Measurements from ENCODE around the gene TMEM255B. TPM values are rescaled to one million over a fixed set of nuclear protein-coding genes. Genes with fewer than 3 reads are reported as not detected.

TMEM255B gene
- total RNA-seq, 1 donor from 2014 or later, result 0.26 TPM

DNA sequence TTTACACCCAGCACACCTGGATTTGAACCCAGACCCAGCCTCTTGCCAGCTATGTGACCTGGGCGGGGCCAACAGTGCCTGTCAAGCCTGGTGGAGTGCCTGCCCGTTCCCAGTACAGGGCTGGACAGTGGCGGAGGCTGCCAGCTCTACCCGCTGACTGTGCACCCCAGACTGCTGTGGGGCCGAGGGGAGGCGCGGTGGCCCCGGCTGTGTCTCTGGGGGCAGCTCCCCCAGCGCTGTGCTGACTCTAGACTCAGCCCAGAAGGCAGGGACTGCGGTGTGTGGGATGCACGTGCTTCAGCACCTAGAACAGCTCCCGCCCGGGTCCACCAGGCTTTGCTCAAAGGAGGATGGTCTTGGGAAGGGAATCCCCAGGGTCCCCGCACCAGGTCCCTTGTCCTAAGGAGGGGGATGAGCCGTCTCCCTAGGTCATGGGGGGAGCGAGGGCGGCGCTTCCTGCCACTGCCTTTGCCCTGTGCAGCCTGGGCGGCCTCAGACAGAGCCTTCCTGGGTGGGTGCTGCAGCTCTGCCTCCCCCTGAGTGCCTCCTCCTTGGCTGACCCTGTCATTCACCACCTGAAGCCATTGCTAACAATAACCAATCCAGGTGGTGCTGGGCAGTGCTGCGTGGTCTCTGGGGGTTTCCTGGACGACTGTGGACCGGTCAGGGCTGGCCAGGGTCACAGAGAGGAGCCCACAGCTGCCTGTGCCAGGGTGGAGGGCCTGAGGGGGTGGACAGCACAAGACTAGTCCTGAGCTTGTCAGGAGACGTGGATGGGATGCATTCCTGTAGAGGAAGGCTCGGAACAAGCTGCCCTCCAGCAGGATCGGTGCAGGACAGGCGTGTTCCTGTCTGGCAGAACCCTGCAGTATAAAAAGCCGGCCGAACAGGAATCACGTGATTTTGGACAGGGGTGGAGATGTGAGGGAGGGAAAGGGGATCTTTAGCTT lies 18.6 kb downstream of the TMEM255B start:
- Histone ChIP-seq H3K36me3 (no peaks in the 10 kb centered on the region), H3K79me2 (ENCODE audit: low read depth) (no peaks in the 10 kb centered on the region), H3K4me2 (no peak overlapping the region), H3K9me3 (ENCODE audit: low read depth) (no peaks in the 10 kb centered on the region), H3F3A (ENCODE audit: low read depth) (no peaks in the 10 kb centered on the region), H3K4me3 (no peak overlapping the region), H3K27ac (no peak overlapping the region), H2AFZ (replicated peaks) (no peak overlapping the region), H4K20me1 (ENCODE audit: low read depth) (peaks cover 17% of the 10 kb centered on the region), H3K4me1 (no peaks in the 10 kb centered on the region), H3K27me3 (peaks cover 4% of the 10 kb centered on the region), H3K9ac (no peak overlapping the region)
- H3K9me3 Mint-ChIP-seq, result peaks cover 2% of the 10 kb centered on the region
- no peak overlapping the region for H3K27ac Mint-ChIP-seq
- TF ChIP-seq, protein P1, sequence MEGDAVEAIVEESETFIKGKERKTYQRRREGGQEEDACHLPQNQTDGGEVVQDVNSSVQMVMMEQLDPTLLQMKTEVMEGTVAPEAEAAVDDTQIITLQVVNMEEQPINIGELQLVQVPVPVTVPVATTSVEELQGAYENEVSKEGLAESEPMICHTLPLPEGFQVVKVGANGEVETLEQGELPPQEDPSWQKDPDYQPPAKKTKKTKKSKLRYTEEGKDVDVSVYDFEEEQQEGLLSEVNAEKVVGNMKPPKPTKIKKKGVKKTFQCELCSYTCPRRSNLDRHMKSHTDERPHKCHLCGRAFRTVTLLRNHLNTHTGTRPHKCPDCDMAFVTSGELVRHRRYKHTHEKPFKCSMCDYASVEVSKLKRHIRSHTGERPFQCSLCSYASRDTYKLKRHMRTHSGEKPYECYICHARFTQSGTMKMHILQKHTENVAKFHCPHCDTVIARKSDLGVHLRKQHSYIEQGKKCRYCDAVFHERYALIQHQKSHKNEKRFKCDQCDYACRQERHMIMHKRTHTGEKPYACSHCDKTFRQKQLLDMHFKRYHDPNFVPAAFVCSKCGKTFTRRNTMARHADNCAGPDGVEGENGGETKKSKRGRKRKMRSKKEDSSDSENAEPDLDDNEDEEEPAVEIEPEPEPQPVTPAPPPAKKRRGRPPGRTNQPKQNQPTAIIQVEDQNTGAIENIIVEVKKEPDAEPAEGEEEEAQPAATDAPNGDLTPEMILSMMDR (IDR thresholded peaks at IDR 0.05), result no peak
- TF ChIP-seq EZH2phosphoT487 (IDR thresholded peaks at IDR 0.05) (no peak), EZH2 (IDR thresholded peaks at IDR 0.05) (no peak)
- H3K36me3 Mint-ChIP-seq, result no peaks in the 10 kb centered on the region
- H3K4me1 Mint-ChIP-seq, result no peaks in the 10 kb centered on the region
- peaks cover 8% of the 10 kb centered on the region for H3K27me3 Mint-ChIP-seq (ENCODE audit: insufficient read depth, low read depth)
- peak; percentile 88 for DNase-seq (ENCODE audit: low spot score)
- H3K4me3 Mint-ChIP-seq, result peak overlapping the region; percentile 9

DNA sequence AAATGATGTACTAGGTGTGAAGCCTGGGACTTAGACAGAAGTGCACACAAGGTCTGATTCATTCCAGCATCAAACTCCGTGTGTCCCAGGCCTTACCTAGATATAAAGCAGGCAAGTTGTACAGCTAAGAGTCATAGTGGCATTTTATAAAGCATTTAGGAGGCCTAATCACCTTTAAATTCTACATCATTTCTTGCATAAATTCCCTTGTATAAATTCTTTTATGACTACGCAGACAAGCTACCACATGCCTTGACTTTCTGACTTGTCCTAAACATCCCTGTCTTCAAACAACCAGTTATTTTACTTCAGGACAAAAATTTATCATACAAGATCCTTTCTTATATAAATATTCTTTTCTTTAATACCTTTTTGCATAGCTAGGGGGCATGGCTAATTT lies 22.5 kb downstream of the TMEM255B start:
- Mint-ChIP-seq H3K27me3 (ENCODE audit: insufficient read depth, low read depth) (peaks cover 8% of the 10 kb centered on the region), H3K27ac (no peak overlapping the region), H3K4me3 (no peak overlapping the region), H3K4me1 (no peaks in the 10 kb centered on the region), H3K9me3 (peaks cover 2% of the 10 kb centered on the region), H3K36me3 (no peaks in the 10 kb centered on the region)
- no peak overlapping the region for H2AFZ ChIP-seq (replicated peaks)
- TF ChIP-seq EZH2 (IDR thresholded peaks at IDR 0.05), result no peak
- TF ChIP-seq, protein P1 (IDR thresholded peaks at IDR 0.05), result no peak
- TF ChIP-seq EZH2phosphoT487 (IDR thresholded peaks at IDR 0.05), result no peak
- H3K4me2 ChIP-seq, result no peak overlapping the region
- peaks cover 4% of the 10 kb centered on the region for H3K27me3 ChIP-seq
- DNase-seq (ENCODE audit: low spot score), result no peak
- no peak overlapping the region for H3K4me3 ChIP-seq
- H3K9ac ChIP-seq, result no peak overlapping the region
- no peaks in the 10 kb centered on the region for H3K79me2 ChIP-seq (ENCODE audit: low read depth)
- no peaks in the 10 kb centered on the region for H3K9me3 ChIP-seq (ENCODE audit: low read depth)
- no peaks in the 10 kb centered on the region for H3F3A ChIP-seq (ENCODE audit: low read depth)
- no peaks in the 10 kb centered on the region for H3K4me1 ChIP-seq
- H3K36me3 ChIP-seq, result no peaks in the 10 kb centered on the region
- no peak overlapping the region for H3K27ac ChIP-seq
- H4K20me1 ChIP-seq (ENCODE audit: low read depth), result peaks cover 11% of the 10 kb centered on the region

DNA sequence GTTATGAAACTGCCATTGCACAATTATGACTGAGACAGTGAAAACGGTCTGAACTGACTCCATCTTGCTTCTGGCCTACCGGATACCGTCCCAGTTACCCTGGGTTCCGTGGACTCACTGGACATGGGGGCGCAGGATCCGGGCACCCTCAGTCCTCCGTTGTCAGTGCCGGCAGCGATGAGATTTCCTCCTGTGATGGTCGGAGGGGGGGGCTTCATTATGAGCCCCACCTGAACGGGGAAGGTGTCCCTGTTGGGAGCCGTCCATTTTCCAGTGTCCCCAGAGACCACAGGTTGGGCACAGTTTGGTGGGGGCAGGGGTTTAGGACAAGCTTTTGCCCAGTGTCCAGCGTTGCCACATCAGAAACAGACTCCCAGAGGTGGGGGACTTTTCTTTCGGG lies 23.4 kb downstream of the TMEM255B start:
- H3K4me3 ChIP-seq, result no peak overlapping the region
- H3K27me3 ChIP-seq, result peaks cover 4% of the 10 kb centered on the region
- peaks cover 8% of the 10 kb centered on the region for H4K20me1 ChIP-seq (ENCODE audit: low read depth)
- no peak overlapping the region for H3K9ac ChIP-seq
- Mint-ChIP-seq H3K36me3 (no peaks in the 10 kb centered on the region), H3K4me3 (no peak overlapping the region), H3K27ac (no peak overlapping the region), H3K9me3 (no peaks in the 10 kb centered on the region), H3K4me1 (no peaks in the 10 kb centered on the region), H3K27me3 (ENCODE audit: insufficient read depth, low read depth) (peaks cover 8% of the 10 kb centered on the region)
- H2AFZ ChIP-seq (replicated peaks), result no peak overlapping the region
- no peaks in the 10 kb centered on the region for H3K4me1 ChIP-seq
- H3K9me3 ChIP-seq (ENCODE audit: low read depth), result no peaks in the 10 kb centered on the region
- H3F3A ChIP-seq (ENCODE audit: low read depth), result no peaks in the 10 kb centered on the region
- H3K79me2 ChIP-seq (ENCODE audit: low read depth), result no peaks in the 10 kb centered on the region
- H3K4me2 ChIP-seq, result no peak overlapping the region
- no peaks in the 10 kb centered on the region for H3K36me3 ChIP-seq
- no peak overlapping the region for H3K27ac ChIP-seq
- TF ChIP-seq EZH2phosphoT487 (IDR thresholded peaks at IDR 0.05), result no peak
- TF ChIP-seq, protein P1 (IDR thresholded peaks at IDR 0.05), result no peak
- TF ChIP-seq EZH2 (IDR thresholded peaks at IDR 0.05), result no peak
- DNase-seq (ENCODE audit: low spot score), result no peak

Measured in neural progenitor cell (in vitro differentiated cells).